Measurements from ENCODE around the gene NXT2. TPM values are rescaled to one million over a fixed set of nuclear protein-coding genes. Genes with fewer than 3 reads are reported as not detected.

NXT2 gene
- polyA plus RNA-seq, 3 donors, result 4.2 to 22.5 (median 18.5) TPM

DNA sequence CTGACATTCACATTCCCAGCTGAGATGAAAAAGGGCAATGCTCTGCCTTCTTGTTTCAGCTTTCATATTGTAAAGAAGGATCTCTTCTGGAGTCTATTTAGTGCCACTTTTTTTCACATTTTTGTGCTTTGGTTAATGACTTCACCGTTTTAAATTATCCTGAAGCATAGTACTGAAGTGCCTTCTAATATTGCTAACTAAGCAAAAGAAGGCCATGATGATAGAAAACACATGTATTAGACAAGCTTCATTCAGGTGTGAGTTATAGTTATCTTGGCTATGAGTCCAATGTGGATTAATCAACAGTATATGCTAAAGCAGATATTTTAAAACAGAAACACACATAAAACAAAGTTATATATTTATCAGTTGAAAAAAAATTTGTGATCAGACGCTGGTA lies 40.4 kb downstream of the NXT2 start:
- peaks cover 7 to 13% (median 9%) of the 10 kb centered on the region in 7 donors for H3K9me3 Mint-ChIP-seq
- intact Hi-C loops (cut with micrococcal nuclease), result no loop called here
- H3K36me3 Mint-ChIP-seq, result no peaks in the 10 kb centered on the region
- Histone ChIP-seq H3K9me3 (replicated peaks in 1 of 2; ENCODE audit: control insufficient read depth in 1 of 2, insufficient read depth in 1 of 2, low read length in 2 of 2) (no peaks in the 10 kb centered on the region), H3K36me3 (replicated peaks in 1 of 2; ENCODE audit: control insufficient read depth in 1 of 2, insufficient read depth in 2 of 2, low read length in 2 of 2) (no peaks in the 10 kb centered on the region), H2AFZ (ENCODE audit: insufficient read depth, low read depth, low read length, poor library complexity, severe bottlenecking) (no peak overlapping the region), H3K27ac (ENCODE audit: low read depth in 1 of 2, low read length in 2 of 2) (no peak overlapping the region), H3K4me3 (replicated peaks in 1 of 3; ENCODE audit: low read depth in 2 of 3, low read length in 3 of 3) (no peak overlapping the region), H3K4me2 (replicated peaks; ENCODE audit: extremely low read depth, low read length, poor library complexity, severe bottlenecking) (no peak overlapping the region), H3K4me1 (ENCODE audit: control insufficient read depth in 1 of 2, insufficient read depth in 2 of 2, low read length in 2 of 2) (no peaks in the 10 kb centered on the region), H4K20me1 (ENCODE audit: insufficient read depth, low read length) (no peaks in the 10 kb centered on the region), H3K79me2 (ENCODE audit: insufficient read depth, low read length) (no peaks in the 10 kb centered on the region), H3K9ac (ENCODE audit: insufficient read depth, low read length, poor library complexity, severe bottlenecking) (no peak overlapping the region), H3K27me3 (ENCODE audit: control insufficient read depth in 2 of 2, insufficient read depth in 2 of 2, low read length in 2 of 2) (no peaks in the 10 kb centered on the region)
- no peak overlapping the region for H3K4me3 Mint-ChIP-seq
- no peak for DNase-seq
- H3K27ac Mint-ChIP-seq, result no peak overlapping the region
- TF ChIP-seq, protein P1, sequence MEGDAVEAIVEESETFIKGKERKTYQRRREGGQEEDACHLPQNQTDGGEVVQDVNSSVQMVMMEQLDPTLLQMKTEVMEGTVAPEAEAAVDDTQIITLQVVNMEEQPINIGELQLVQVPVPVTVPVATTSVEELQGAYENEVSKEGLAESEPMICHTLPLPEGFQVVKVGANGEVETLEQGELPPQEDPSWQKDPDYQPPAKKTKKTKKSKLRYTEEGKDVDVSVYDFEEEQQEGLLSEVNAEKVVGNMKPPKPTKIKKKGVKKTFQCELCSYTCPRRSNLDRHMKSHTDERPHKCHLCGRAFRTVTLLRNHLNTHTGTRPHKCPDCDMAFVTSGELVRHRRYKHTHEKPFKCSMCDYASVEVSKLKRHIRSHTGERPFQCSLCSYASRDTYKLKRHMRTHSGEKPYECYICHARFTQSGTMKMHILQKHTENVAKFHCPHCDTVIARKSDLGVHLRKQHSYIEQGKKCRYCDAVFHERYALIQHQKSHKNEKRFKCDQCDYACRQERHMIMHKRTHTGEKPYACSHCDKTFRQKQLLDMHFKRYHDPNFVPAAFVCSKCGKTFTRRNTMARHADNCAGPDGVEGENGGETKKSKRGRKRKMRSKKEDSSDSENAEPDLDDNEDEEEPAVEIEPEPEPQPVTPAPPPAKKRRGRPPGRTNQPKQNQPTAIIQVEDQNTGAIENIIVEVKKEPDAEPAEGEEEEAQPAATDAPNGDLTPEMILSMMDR (IDR thresholded peaks at IDR 0.05), result no peak
- peaks cover 0 to 7% (median 0%) of the 10 kb centered on the region in 3 donors for H3K27me3 Mint-ChIP-seq (ENCODE audit: low read depth in 3 of 3)
- no CpG with 5 or more reads among the region's 2 CpGs for WGBS (ENCODE audit: insufficient coverage)
- H3K4me1 Mint-ChIP-seq, result no peaks in the 10 kb centered on the region

DNA sequence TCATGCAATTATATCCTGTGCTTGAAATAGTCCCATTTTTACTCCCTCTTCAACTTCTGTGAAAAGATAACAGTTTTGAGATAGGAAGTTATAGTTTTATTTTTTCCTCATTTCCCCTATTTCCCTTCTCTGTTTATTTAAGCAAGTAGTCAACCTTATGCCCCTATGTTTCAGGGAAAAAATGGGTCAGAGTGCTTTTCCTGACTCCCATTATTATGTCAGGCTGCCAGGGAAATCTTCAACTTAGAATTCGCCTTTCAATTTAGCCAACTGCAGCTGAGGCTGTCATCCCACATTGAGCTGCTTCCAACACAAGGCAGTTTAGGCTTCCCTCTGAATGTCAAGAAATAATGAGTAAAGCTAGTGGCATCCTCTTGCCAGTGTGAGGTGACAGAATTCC lies 42.3 kb downstream of the NXT2 start:
- H3K36me3 ChIP-seq (replicated peaks in 1 of 2; ENCODE audit: control insufficient read depth in 1 of 2, insufficient read depth in 2 of 2, low read length in 2 of 2), result no peaks in the 10 kb centered on the region
- H3K79me2 ChIP-seq (ENCODE audit: insufficient read depth, low read length), result no peaks in the 10 kb centered on the region
- Mint-ChIP-seq H3K27me3 (ENCODE audit: low read depth in 3 of 3) (peaks cover 0 to 4% (median 0%) of the 10 kb centered on the region in 3 donors), H3K9me3 (peaks cover 1 to 8% (median 5%) of the 10 kb centered on the region in 7 donors), H3K27ac (no peak overlapping the region), H3K4me1 (no peaks in the 10 kb centered on the region), H3K4me3 (no peak overlapping the region), H3K36me3 (no peaks in the 10 kb centered on the region)
- no peaks in the 10 kb centered on the region for H3K9me3 ChIP-seq (replicated peaks in 1 of 2; ENCODE audit: control insufficient read depth in 1 of 2, insufficient read depth in 1 of 2, low read length in 2 of 2)
- DNase-seq, result no peak
- TF ChIP-seq, protein P1 (IDR thresholded peaks at IDR 0.05), result no peak
- H4K20me1 ChIP-seq (ENCODE audit: insufficient read depth, low read length), result no peaks in the 10 kb centered on the region
- no peak overlapping the region for H3K4me2 ChIP-seq (replicated peaks; ENCODE audit: extremely low read depth, low read length, poor library complexity, severe bottlenecking)
- H3K27me3 ChIP-seq (ENCODE audit: control insufficient read depth in 2 of 2, insufficient read depth in 2 of 2, low read length in 2 of 2), result no peaks in the 10 kb centered on the region
- H3K9ac ChIP-seq (ENCODE audit: insufficient read depth, low read length, poor library complexity, severe bottlenecking), result no peak overlapping the region
- H3K27ac ChIP-seq (ENCODE audit: low read depth in 1 of 2, low read length in 2 of 2), result no peak overlapping the region
- intact Hi-C loops (cut with micrococcal nuclease), result no loop called here
- H2AFZ ChIP-seq (ENCODE audit: insufficient read depth, low read depth, low read length, poor library complexity, severe bottlenecking), result no peak overlapping the region
- H3K4me3 ChIP-seq (replicated peaks in 1 of 3; ENCODE audit: low read depth in 2 of 3, low read length in 3 of 3), result no peak overlapping the region
- no peaks in the 10 kb centered on the region for H3K4me1 ChIP-seq (ENCODE audit: control insufficient read depth in 1 of 2, insufficient read depth in 2 of 2, low read length in 2 of 2)
- WGBS (ENCODE audit: insufficient coverage), result no CpG with 5 or more reads among the region's 1 CpG
